Measurements from ENCODE around the gene FAM78A.

DNA sequence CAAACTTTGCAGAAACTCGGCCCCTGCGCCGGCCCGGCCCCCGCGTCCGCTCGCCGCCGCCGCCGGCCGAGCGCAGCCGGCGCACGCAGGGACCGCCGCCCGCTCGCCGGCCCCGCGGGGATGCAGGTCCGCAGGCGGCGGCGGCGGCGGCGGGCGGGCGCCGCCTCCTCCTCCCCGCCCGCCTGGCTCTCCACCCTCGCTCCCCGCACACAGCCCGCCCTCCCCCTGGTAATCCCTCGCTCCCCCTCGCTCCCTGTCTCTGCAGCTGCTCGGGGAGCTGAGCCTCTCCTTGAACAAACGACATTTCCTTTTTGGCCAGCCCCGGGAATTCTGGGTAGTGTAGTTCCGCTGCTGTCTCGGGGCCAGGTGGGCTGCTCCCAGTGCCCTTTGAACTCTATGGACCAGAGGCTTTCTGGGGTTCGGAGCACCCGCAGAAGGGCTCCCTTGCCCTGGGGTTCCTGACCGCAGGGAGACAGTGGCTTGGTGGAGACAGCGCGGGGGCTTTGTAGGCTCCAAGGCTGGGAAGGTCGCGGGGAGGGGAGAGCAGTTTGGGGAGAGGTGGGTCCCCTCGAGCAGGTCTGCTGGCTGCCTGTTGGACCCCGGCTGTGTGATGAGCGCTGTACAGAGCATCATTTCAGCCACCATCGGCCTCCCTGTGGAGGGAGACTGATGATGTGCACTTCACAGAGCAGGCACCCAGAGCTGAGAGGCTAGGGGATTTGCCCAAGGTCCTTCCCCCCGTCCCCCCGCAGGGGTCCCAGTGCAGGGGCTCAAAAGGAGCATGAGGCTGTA lies 1.8 kb upstream of the FAM78A start:
- TF ChIP-seq CTCF (conservative IDR thresholded peaks at IDR 0.05) (no peak), ZFX (IDR thresholded peaks at IDR 0.05) (no peak)
